CD4-positive, alpha-beta memory T cell (primary cell): ENCODE results near the gene OR8S1. TPM values are rescaled to one million over a fixed set of nuclear protein-coding genes. Genes with fewer than 3 reads are reported as not detected.
"Not testable (repeated sequence)": the region's sequence is repeated elsewhere in the genome, so short reads cannot be mapped to it uniquely, and the experiment has no call there.

Source experiments
- CTCF ChIA-PET: fragments of 350-600 bp; sonication (Branson Sonifier 250); formaldehyde crosslinking; loops from one replicate; lab custom pipeline; 2021; ENCODE audit warnings: inconsistent platforms; ENCODE audit not compliant: partially characterized antibody; lab: Charles Lee
- POLR2A ChIA-PET: fragments of 350-600 bp; sonication (Branson Sonifier 250); formaldehyde crosslinking; loops from one replicate; lab custom pipeline; 2021; ENCODE audit not compliant: partially characterized antibody; lab: Charles Lee
- DNase-seq, 5 donors: peaks; one replicate each; pipeline versions ENCODE4 v3.0.0 to v3.0.0-alpha.2; 2020 to 2022; ENCODE audit warnings: mixed read lengths in 1 of 5
- H3K27ac ChIP-seq: one replicate; pipeline ENCODE4 v1.7.0; 2013; ENCODE audit warnings: low read depth, low read length
- H3K27me3 ChIP-seq: 2 replicates; pipeline ENCODE4 v1.7.0; 2013; ENCODE audit warnings: mild to moderate bottlenecking, low read length, moderate library complexity; ENCODE audit not compliant: insufficient read depth
- H3K36me3 ChIP-seq: 2 replicates; pipeline ENCODE4 v1.7.0; 2013; ENCODE audit warnings: mild to moderate bottlenecking, low read length, moderate library complexity; ENCODE audit not compliant: insufficient read depth
- H3K4me1 ChIP-seq: 2 replicates; pipeline ENCODE4 v1.7.0; 2013; ENCODE audit warnings: mild to moderate bottlenecking, low read length, moderate library complexity; ENCODE audit not compliant: insufficient read depth
- H3K4me3 ChIP-seq, 2 donors: one replicate each; pipeline ENCODE4 v1.7.0; 2013; ENCODE audit warnings: low read length in 2 of 2, mild to moderate bottlenecking in 1 of 2
- H3K9me3 ChIP-seq, 2 donors: one replicate each; pipeline ENCODE4 v1.7.0; 2013; ENCODE audit warnings: low read length in 2 of 2, control low read depth in 1 of 2; ENCODE audit not compliant: control insufficient read depth in 1 of 2
- H3K27ac Mint-ChIP-seq, 7 donors: one replicate each; pipeline ENCODE4 v1.8.0; 2020 to 2021; ENCODE audit warnings: mixed read lengths in 7 of 7, mild to moderate bottlenecking in 6 of 7, inconsistent platforms in 3 of 7, moderate library complexity in 3 of 7
- H3K27me3 Mint-ChIP-seq, 2 donors: one replicate each; pipeline ENCODE4 v1.8.0; 2020 to 2021; ENCODE audit warnings: mixed read lengths in 2 of 2
- H3K36me3 Mint-ChIP-seq, 2 donors: one replicate each; pipeline ENCODE4 v1.8.0; 2020 to 2021; ENCODE audit warnings: mixed read lengths in 2 of 2, inconsistent platforms in 1 of 2, mild to moderate bottlenecking in 1 of 2
- H3K4me1 Mint-ChIP-seq, 4 donors: one replicate each; pipeline ENCODE4 v1.8.0; 2020 to 2021; ENCODE audit warnings: mixed read lengths in 4 of 4, mild to moderate bottlenecking in 1 of 4
- H3K4me3 Mint-ChIP-seq, 8 donors: one replicate each; pipeline ENCODE4 v1.8.0; 2020 to 2021; ENCODE audit warnings: mixed read lengths in 8 of 8, mild to moderate bottlenecking in 7 of 8, moderate library complexity in 6 of 8, inconsistent platforms in 3 of 8
- H3K9me3 Mint-ChIP-seq, 8 donors: one replicate each; pipeline ENCODE4 v1.8.0; 2020 to 2021; ENCODE audit warnings: mixed read lengths in 8 of 8, mild to moderate bottlenecking in 5 of 8, inconsistent platforms in 3 of 8, moderate library complexity in 1 of 8
- intact Hi-C: fragments of 100-400 bp; cut with micrococcal nuclease; formaldehyde crosslinking; loops from one replicate; pipeline ENCODE4 v1.15.1; 2023
- polyA plus RNA-seq, 2 donors: library from polyadenylated mRNA; unstranded; fragments of 300-500 nt; fragmentation: Illumina TruSeq; gene quantifications; one replicate each; pipeline ENCODE4 v1.2.3, GENCODE V29; 2021
- total RNA-seq, 2 experiments: library from RNA; stranded (reverse); gene quantifications; one replicate each; pipeline ENCODE4 v1.2.3, GENCODE V29; 2021

OR8S1 gene
- total and polyA plus RNA-seq, 4 experiments from 2014 or later = not detected

GRCh38 chr12:48500281-48500680, 25.2 kb upstream of the OR8S1 start:
- H3K4me3 ChIP-seq, H3K36me3 ChIP-seq, H3K36me3 Mint-ChIP-seq, POLR2A ChIA-PET, DNase-seq, H3K27ac ChIP-seq, CTCF ChIA-PET, H3K9me3 ChIP-seq, H3K4me3 Mint-ChIP-seq, H3K4me1 ChIP-seq, H3K27me3 ChIP-seq, H3K4me1 Mint-ChIP-seq, H3K9me3 Mint-ChIP-seq, intact Hi-C loops, H3K27ac Mint-ChIP-seq: not testable (repeated sequence)
- peaks cover 9 to 12% of the 10 kb centered on the region in 2 donors for H3K27me3 Mint-ChIP-seq

DNA sequence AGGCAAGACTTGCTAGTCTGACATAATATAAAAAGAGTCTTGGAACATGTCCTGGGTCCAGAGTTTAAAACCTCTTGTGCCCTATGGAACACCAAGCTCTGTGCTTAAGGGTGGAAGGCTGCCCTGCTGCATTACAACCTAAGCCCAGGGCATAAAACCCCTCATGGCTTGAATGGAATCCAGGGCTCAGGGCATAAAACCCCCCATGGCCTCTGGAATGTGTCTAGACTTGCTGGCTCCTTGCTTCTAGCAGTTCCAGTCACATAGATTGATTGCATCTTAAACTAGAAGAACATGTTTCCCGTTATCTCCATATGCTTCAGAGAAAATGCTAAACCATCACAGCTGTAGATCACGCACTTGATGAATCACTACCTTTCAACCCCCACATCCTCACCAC, 18.6 kb upstream of the OR8S1 start:
- POLR2A ChIA-PET, H3K4me3 Mint-ChIP-seq, intact Hi-C loops, H3K27me3 ChIP-seq, DNase-seq, H3K36me3 Mint-ChIP-seq, H3K27ac Mint-ChIP-seq, H3K9me3 ChIP-seq, H3K4me1 Mint-ChIP-seq, H3K27ac ChIP-seq, H3K4me1 ChIP-seq, H3K4me3 ChIP-seq, H3K36me3 ChIP-seq: not testable (repeated sequence)
- H3K9me3 Mint-ChIP-seq = peaks cover 0 to 17% (median 12%) of the 10 kb centered on the region in 8 donors
- CTCF ChIA-PET = interaction anchor here (1.3 kb wide), 1 partner anchor 20 kb away, joined by 3 read pairs; no protein-coding TSS in a partner anchor
- H3K27me3 Mint-ChIP-seq = peaks cover 12 to 16% of the 10 kb centered on the region in 2 donors

DNA sequence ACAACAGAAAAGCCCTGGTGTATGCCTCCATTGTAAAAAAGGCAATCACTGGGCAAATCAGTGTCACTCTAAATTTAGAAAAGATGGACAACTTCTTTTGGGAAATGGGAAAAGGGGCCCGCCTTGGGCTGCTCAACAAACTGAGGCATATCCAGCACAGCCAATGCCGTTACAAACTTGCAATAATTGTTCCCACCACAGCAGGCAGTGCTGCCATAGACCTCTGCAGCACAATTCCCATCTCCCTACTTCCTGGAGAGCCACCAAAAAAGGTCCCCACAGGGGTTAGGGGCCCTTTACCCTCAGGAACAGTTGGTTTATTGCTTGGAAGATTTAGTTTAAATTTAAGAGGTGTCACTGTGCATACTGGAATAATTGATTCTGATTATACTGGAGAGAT, 16.4 kb upstream of the OR8S1 start:
- Mint-ChIP-seq H3K27ac (no peak overlapping the region), H3K4me1 (no peaks in the 10 kb centered on the region), H3K36me3 (no peaks in the 10 kb centered on the region), H3K9me3 (peaks cover 0 to 25% (median 14%) of the 10 kb centered on the region in 8 donors), H3K4me3 (no peak overlapping the region), H3K27me3 (peaks cover 12 to 13% of the 10 kb centered on the region in 2 donors)
- no peak overlapping the region for H3K27ac ChIP-seq
- no peaks in the 10 kb centered on the region for H3K4me1 ChIP-seq
- no peaks in the 10 kb centered on the region for H3K9me3 ChIP-seq
- CTCF ChIA-PET = no interaction called here
- H3K4me3 ChIP-seq = no peak overlapping the region
- intact Hi-C loops = no loop called here
- POLR2A ChIA-PET = no interaction called here
- H3K27me3 ChIP-seq = no peaks in the 10 kb centered on the region
- H3K36me3 ChIP-seq = no peaks in the 10 kb centered on the region
- DNase-seq = no peak

- DNase-seq = no peak
- Mint-ChIP-seq H3K36me3 (no peaks in the 10 kb centered on the region), H3K27me3 (peaks cover 8 to 13% of the 10 kb centered on the region in 2 donors), H3K9me3 (peaks cover 0 to 25% (median 14%) of the 10 kb centered on the region in 8 donors), H3K27ac (no peak overlapping the region), H3K4me3 (no peak overlapping the region), H3K4me1 (no peaks in the 10 kb centered on the region)
- Histone ChIP-seq H3K27me3 (no peaks in the 10 kb centered on the region), H3K9me3 (no peaks in the 10 kb centered on the region), H3K36me3 (no peaks in the 10 kb centered on the region), H3K4me1 (no peaks in the 10 kb centered on the region), H3K27ac (no peak overlapping the region), H3K4me3 (no peak overlapping the region)
- POLR2A ChIA-PET = no interaction called here
- intact Hi-C loops = no loop called here
- CTCF ChIA-PET = no interaction called here
Observed at GRCh38 chr12:48510111-48510510, 15.3 kb upstream of the OR8S1 start.

DNA sequence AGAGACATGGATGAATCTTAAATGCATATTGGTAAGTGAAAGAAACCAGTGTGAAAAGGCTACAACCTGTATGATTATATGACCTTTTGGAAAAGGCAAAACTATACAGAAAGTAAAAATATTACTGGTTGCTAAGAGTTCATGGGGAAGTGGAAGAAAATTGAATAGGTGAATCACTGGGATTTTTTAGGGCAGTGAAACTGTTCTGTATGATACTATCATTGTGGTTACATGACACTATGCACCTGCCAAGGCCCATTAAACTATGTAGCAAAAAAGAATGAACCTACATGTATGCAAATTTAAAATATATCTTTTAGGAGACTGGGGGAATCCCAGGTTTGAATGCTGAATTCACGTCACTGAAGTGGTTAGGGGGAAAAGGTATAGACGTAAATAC, 12.6 kb upstream of the OR8S1 start:
- no peak overlapping the region for H3K4me3 Mint-ChIP-seq
- no peak overlapping the region for H3K27ac Mint-ChIP-seq

DNA sequence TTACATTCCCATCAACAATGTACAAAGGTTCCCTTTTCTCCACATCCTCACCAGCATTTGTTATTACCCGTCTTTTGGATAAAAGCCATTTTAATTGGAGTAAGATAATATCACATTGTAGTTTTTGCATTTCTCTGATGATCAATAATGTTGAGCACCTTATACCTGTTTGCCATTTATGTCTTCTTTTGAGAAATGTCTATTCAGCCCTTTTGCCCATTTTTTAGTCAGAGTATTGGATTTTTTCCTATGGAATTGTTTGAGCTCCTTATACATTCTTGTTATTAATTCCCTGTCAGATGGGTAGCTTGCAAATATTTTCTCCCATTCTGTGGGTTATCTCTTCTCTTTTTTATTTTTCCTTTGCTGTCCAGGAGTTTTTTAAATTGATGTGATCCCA, 10.7 kb upstream of the OR8S1 start:
- Histone ChIP-seq H3K4me1 (no peaks in the 10 kb centered on the region), H3K4me3 (no peak overlapping the region), H3K9me3 (no peaks in the 10 kb centered on the region), H3K36me3 (no peaks in the 10 kb centered on the region), H3K27me3 (no peaks in the 10 kb centered on the region), H3K27ac (no peak overlapping the region)
- intact Hi-C loops = no loop called here
- H3K27ac Mint-ChIP-seq = no peak overlapping the region
- no peak overlapping the region for H3K4me3 Mint-ChIP-seq
- ChIA-PET POLR2A (no interaction called here), CTCF (no interaction called here)
- H3K4me1 Mint-ChIP-seq = no peaks in the 10 kb centered on the region
- no peak for DNase-seq
- no peaks in the 10 kb centered on the region for H3K36me3 Mint-ChIP-seq
- H3K27me3 Mint-ChIP-seq = peaks cover 4 to 8% of the 10 kb centered on the region in 2 donors
- peaks cover 0 to 25% (median 14%) of the 10 kb centered on the region in 8 donors for H3K9me3 Mint-ChIP-seq

More for the DNA sequence above, 12.6 kb upstream of the OR8S1 start:
- no peaks in the 10 kb centered on the region for H3K4me1 ChIP-seq
- H3K36me3 Mint-ChIP-seq = no peaks in the 10 kb centered on the region
- H3K27ac ChIP-seq = no peak overlapping the region
- CTCF ChIA-PET = no interaction called here
- peaks cover 0 to 25% (median 14%) of the 10 kb centered on the region in 8 donors for H3K9me3 Mint-ChIP-seq
- no peak overlapping the region for H3K4me3 ChIP-seq
- POLR2A ChIA-PET = no interaction called here
- intact Hi-C loops = no loop called here
- H3K27me3 ChIP-seq = no peaks in the 10 kb centered on the region
- peaks cover 0 to 6% of the 10 kb centered on the region in 2 donors for H3K27me3 Mint-ChIP-seq
- no peaks in the 10 kb centered on the region for H3K4me1 Mint-ChIP-seq
- no peaks in the 10 kb centered on the region for H3K9me3 ChIP-seq
- no peaks in the 10 kb centered on the region for H3K36me3 ChIP-seq
- no peak for DNase-seq

GRCh38 chr12:48520381-48520780, 5.1 kb upstream of the OR8S1 start:
- CTCF ChIA-PET, H3K27me3 ChIP-seq, intact Hi-C loops, H3K4me1 Mint-ChIP-seq, H3K4me3 Mint-ChIP-seq, H3K36me3 Mint-ChIP-seq, DNase-seq, H3K4me1 ChIP-seq, POLR2A ChIA-PET, H3K27ac ChIP-seq, H3K27me3 Mint-ChIP-seq, H3K4me3 ChIP-seq, H3K27ac Mint-ChIP-seq, H3K9me3 ChIP-seq, H3K36me3 ChIP-seq, H3K9me3 Mint-ChIP-seq: not testable (repeated sequence)
